ENCODE measurements around the gene PEPD.

Gene PEPD

GRCh38 chr19:33416307-33417215 lies 105.0 kb downstream of the PEPD start:
- Histone ChIP-seq H3K4me3 (ENCODE audit: insufficient read depth, low read depth, low read length) (peak overlapping the region; percentile 20), H3K9me3 (ENCODE audit: control insufficient read depth, low read length) (no peaks in the 10 kb centered on the region), H3K4me1 (ENCODE audit: control insufficient read depth, insufficient read depth, low read length) (no peaks in the 10 kb centered on the region), H3K27ac (ENCODE audit: insufficient read depth, low read depth, low read length, poor library complexity, severe bottlenecking) (no peak overlapping the region), H3K27me3 (ENCODE audit: control insufficient read depth, insufficient read depth, low read length, poor library complexity, severe bottlenecking) (no peaks in the 10 kb centered on the region), H3K36me3 (ENCODE audit: control insufficient read depth, insufficient read depth, low read length) (no peaks in the 10 kb centered on the region)
- 51 to 52% methylated on average over 27 of the region's 27 CpGs for WGBS, 2 experiments

GRCh38 chr19:33414667-33415605 lies 106.7 kb downstream of the PEPD start:
- Histone ChIP-seq H3K4me1 (ENCODE audit: control insufficient read depth, insufficient read depth, low read length) (no peaks in the 10 kb centered on the region), H3K36me3 (ENCODE audit: control insufficient read depth, insufficient read depth, low read length) (no peaks in the 10 kb centered on the region), H3K4me3 (ENCODE audit: insufficient read depth, low read depth, low read length) (no peak overlapping the region), H3K27ac (ENCODE audit: insufficient read depth, low read depth, low read length, poor library complexity, severe bottlenecking) (no peak overlapping the region), H3K27me3 (ENCODE audit: control insufficient read depth, insufficient read depth, low read length, poor library complexity, severe bottlenecking) (no peaks in the 10 kb centered on the region), H3K9me3 (ENCODE audit: control insufficient read depth, low read length) (no peaks in the 10 kb centered on the region)
- WGBS, 2 experiments = 93 to 94% methylated on average over 32 of the region's 32 CpGs

- H3K27ac ChIP-seq (ENCODE audit: insufficient read depth, low read depth, low read length, poor library complexity, severe bottlenecking) = no peak overlapping the region
- no peaks in the 10 kb centered on the region for H3K36me3 ChIP-seq (ENCODE audit: control insufficient read depth, insufficient read depth, low read length)
- H3K27me3 ChIP-seq (ENCODE audit: control insufficient read depth, insufficient read depth, low read length, poor library complexity, severe bottlenecking) = no peaks in the 10 kb centered on the region
- H3K4me3 ChIP-seq (ENCODE audit: insufficient read depth, low read depth, low read length) = no peak overlapping the region
- H3K4me1 ChIP-seq (ENCODE audit: control insufficient read depth, insufficient read depth, low read length) = no peaks in the 10 kb centered on the region
- WGBS, 2 experiments = 91 to 94% methylated on average over 25 of the region's 25 CpGs
- H3K9me3 ChIP-seq (ENCODE audit: control insufficient read depth, low read length) = no peaks in the 10 kb centered on the region
These were observed 107.5 kb downstream of the PEPD start for GRCh38 chr19:33413868-33414666.

- Histone ChIP-seq H3K27me3 (ENCODE audit: control insufficient read depth, insufficient read depth, low read length, poor library complexity, severe bottlenecking) (no peaks in the 10 kb centered on the region), H3K4me3 (ENCODE audit: insufficient read depth, low read depth, low read length) (no peak overlapping the region), H3K4me1 (ENCODE audit: control insufficient read depth, insufficient read depth, low read length) (no peaks in the 10 kb centered on the region), H3K36me3 (ENCODE audit: control insufficient read depth, insufficient read depth, low read length) (no peaks in the 10 kb centered on the region), H3K27ac (ENCODE audit: insufficient read depth, low read depth, low read length, poor library complexity, severe bottlenecking) (no peak overlapping the region), H3K9me3 (ENCODE audit: control insufficient read depth, low read length) (no peaks in the 10 kb centered on the region)
- WGBS, 2 experiments = 92 to 95% methylated on average over 13 of the region's 13 CpGs
These were observed 108.2 kb downstream of the PEPD start for GRCh38 chr19:33413426-33413725.

GRCh38 chr19:33412601-33413425 lies 108.8 kb downstream of the PEPD start:
- Histone ChIP-seq H3K4me3 (ENCODE audit: insufficient read depth, low read depth, low read length) (no peak overlapping the region), H3K9me3 (ENCODE audit: control insufficient read depth, low read length) (no peaks in the 10 kb centered on the region), H3K27me3 (ENCODE audit: control insufficient read depth, insufficient read depth, low read length, poor library complexity, severe bottlenecking) (no peaks in the 10 kb centered on the region), H3K36me3 (ENCODE audit: control insufficient read depth, insufficient read depth, low read length) (no peaks in the 10 kb centered on the region), H3K4me1 (ENCODE audit: control insufficient read depth, insufficient read depth, low read length) (no peaks in the 10 kb centered on the region), H3K27ac (ENCODE audit: insufficient read depth, low read depth, low read length, poor library complexity, severe bottlenecking) (no peak overlapping the region)
- 89 to 90% methylated on average over 18 of the region's 18 CpGs for WGBS, 2 experiments

- H3K27me3 ChIP-seq (ENCODE audit: control insufficient read depth, insufficient read depth, low read length, poor library complexity, severe bottlenecking) = no peaks in the 10 kb centered on the region
- no peaks in the 10 kb centered on the region for H3K36me3 ChIP-seq (ENCODE audit: control insufficient read depth, insufficient read depth, low read length)
- H3K9me3 ChIP-seq (ENCODE audit: control insufficient read depth, low read length) = no peaks in the 10 kb centered on the region
- H3K27ac ChIP-seq (ENCODE audit: insufficient read depth, low read depth, low read length, poor library complexity, severe bottlenecking) = no peak overlapping the region
- 93 to 94% methylated on average over 20 of the region's 20 CpGs for WGBS, 2 experiments
- H3K4me3 ChIP-seq (ENCODE audit: insufficient read depth, low read depth, low read length) = no peak overlapping the region
- H3K4me1 ChIP-seq (ENCODE audit: control insufficient read depth, insufficient read depth, low read length) = peaks cover 1% of the 10 kb centered on the region
These were observed 109.9 kb downstream of the PEPD start for GRCh38 chr19:33411621-33412180.

- H3K27me3 ChIP-seq (ENCODE audit: control insufficient read depth, insufficient read depth, low read length, poor library complexity, severe bottlenecking) = no peaks in the 10 kb centered on the region
- no peaks in the 10 kb centered on the region for H3K36me3 ChIP-seq (ENCODE audit: control insufficient read depth, insufficient read depth, low read length)
- no peaks in the 10 kb centered on the region for H3K9me3 ChIP-seq (ENCODE audit: control insufficient read depth, low read length)
- H3K4me1 ChIP-seq (ENCODE audit: control insufficient read depth, insufficient read depth, low read length) = peaks cover 6% of the 10 kb centered on the region
- WGBS, 2 experiments = 88 to 89% methylated on average over 21 of the region's 21 CpGs
- no peak overlapping the region for H3K4me3 ChIP-seq (ENCODE audit: insufficient read depth, low read depth, low read length)
- H3K27ac ChIP-seq (ENCODE audit: insufficient read depth, low read depth, low read length, poor library complexity, severe bottlenecking) = no peak overlapping the region
These were observed 110.6 kb downstream of the PEPD start for GRCh38 chr19:33410915-33411401.

- no peaks in the 10 kb centered on the region for H3K9me3 ChIP-seq (ENCODE audit: control insufficient read depth, low read length)
- no peaks in the 10 kb centered on the region for H3K27me3 ChIP-seq (ENCODE audit: control insufficient read depth, insufficient read depth, low read length, poor library complexity, severe bottlenecking)
- H3K27ac ChIP-seq (ENCODE audit: insufficient read depth, low read depth, low read length, poor library complexity, severe bottlenecking) = no peak overlapping the region
- WGBS, 2 experiments = 95 to 96% methylated on average over 27 of the region's 27 CpGs
- H3K4me1 ChIP-seq (ENCODE audit: control insufficient read depth, insufficient read depth, low read length) = peaks cover 6% of the 10 kb centered on the region
- no peaks in the 10 kb centered on the region for H3K36me3 ChIP-seq (ENCODE audit: control insufficient read depth, insufficient read depth, low read length)
- no peak overlapping the region for H3K4me3 ChIP-seq (ENCODE audit: insufficient read depth, low read depth, low read length)
These were observed 111.5 kb downstream of the PEPD start for GRCh38 chr19:33409906-33410685.

All from ectodermal cell (in vitro differentiated cells).